GM19023 (cell line): ENCODE measurements around the gene HS6ST1.

Source experiments
- ATAC-seq: cut with Tn5 transposase; IDR thresholded peaks from one replicate; pipeline ENCODE4 v1.9.1; 2021; ENCODE audit warnings: mild to moderate bottlenecking, moderate library complexity; ENCODE audit not compliant: unreplicated experiment

Gene HS6ST1, protein sequence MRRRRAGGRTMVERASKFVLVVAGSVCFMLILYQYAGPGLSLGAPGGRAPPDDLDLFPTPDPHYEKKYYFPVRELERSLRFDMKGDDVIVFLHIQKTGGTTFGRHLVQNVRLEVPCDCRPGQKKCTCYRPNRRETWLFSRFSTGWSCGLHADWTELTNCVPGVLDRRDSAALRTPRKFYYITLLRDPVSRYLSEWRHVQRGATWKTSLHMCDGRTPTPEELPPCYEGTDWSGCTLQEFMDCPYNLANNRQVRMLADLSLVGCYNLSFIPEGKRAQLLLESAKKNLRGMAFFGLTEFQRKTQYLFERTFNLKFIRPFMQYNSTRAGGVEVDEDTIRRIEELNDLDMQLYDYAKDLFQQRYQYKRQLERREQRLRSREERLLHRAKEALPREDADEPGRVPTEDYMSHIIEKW

DNA sequence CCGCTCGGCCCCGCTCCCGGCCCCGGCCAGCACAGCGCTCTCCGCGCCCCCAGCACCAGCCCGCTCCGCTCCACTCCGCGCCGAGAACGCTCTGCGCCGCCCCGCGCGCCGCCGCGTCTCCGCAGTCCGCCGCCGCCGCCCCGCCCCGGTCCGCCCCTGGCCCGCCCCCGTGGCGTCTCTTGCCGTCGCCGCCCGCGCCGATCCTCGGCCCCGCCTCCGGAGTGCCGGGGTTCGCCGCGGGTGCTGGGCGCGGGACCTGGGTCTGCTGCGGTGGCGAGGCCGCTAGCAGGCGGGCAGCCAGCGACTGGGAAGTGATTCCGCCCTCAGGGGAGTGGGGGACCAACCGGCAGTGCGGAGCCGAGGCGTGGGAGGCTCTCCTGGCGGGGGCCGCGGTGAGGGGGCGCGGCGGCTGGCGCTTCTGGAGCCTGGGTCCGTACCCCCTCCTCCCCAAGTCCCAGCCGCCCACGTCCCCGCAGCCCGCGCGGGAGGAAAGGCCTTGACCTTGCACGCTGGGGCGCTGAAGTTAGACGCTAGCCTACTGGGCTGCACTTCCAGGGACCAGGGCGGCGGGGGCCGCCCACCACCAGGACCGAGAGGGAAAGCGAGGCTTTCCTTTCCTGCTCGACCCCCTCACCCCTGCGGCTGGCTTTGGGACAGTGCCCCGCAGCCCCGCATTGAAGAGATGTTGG lies at the start of gene HS6ST1:
Gene HS6ST1, minus strand, starts transcription at position 93 of the 689 bp plus-strand sequence. CDS start 305 bp downstream, outside the sequence.
- ATAC-seq: peak; percentile 73

DNA sequence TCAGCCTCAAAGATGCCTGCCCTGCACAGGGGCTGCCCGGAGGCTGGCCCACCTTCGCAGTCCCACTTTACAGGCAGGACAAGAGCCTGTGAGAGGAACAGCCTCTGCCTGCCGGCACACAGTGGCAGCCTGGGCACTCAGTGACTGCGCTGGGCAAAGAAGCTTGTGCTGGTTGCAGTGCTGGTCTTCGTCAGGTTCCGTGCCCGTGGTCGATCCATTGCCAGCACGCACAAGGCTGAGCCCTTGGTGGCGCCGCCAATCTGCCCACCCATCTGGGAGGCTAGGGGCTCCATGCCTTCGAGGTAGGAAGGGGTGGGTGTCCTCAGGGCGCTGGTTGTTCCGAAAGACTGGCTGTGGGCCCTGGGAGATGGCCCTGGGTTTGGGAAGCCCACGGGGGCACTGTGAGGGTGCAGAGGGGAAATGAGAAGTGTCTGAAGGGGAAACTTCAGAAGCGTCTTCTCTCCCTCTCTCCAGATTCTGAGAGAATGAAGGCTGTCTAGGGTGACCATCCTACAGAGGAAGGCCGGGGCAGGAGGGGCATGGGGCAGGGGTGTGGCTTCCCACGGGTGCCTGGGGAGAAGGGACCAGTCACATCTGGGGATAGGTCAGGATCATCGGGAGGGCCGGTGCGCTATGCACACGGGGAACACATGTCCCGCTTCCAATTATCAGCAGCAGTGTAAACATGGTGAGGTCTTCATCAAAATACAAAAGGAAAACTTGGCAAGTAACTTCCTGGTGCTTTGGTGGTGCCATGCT lies 49.1 kb upstream of the HS6ST1 start:
- ATAC-seq: no peak

DNA sequence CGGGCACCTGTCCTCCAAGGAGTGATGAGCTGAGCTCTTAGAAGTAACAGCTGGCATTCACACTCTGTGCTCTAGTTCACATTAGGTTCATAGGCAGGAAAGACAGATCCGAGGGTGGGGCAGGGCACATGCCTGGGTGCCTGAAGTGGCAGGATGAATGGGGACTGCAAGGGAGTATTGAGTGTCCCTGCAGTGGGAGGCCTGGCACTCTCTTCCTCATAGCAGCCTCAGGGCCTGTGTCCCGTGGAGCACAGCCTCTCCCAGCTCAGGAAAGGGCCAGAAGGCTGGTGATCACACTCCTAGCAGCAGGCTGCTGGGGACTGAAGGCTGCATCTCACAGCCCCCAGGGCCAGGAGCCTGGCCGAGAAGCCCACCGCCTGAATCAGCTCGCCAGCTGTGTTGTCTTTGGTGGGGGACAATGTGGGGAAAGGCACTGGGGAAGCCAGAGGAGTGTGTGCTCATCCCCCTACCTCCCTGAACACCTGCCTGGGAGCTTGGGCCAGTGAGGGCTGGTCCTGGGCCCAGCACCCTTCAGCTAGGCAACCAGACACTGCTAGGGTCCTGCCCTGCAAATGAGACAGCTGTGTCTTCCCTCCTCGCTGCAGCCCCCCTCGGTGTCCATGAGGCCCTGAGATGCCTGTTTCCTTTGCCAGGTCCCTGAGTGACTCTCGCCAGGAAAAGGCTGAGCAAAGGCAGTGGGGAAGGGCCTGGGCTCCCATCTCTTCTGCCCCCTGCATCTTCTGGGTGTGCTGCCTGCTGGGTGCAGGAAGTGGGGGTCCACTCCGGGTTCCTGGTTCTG lies 48.2 kb upstream of the HS6ST1 start:
- no peak for ATAC-seq

DNA sequence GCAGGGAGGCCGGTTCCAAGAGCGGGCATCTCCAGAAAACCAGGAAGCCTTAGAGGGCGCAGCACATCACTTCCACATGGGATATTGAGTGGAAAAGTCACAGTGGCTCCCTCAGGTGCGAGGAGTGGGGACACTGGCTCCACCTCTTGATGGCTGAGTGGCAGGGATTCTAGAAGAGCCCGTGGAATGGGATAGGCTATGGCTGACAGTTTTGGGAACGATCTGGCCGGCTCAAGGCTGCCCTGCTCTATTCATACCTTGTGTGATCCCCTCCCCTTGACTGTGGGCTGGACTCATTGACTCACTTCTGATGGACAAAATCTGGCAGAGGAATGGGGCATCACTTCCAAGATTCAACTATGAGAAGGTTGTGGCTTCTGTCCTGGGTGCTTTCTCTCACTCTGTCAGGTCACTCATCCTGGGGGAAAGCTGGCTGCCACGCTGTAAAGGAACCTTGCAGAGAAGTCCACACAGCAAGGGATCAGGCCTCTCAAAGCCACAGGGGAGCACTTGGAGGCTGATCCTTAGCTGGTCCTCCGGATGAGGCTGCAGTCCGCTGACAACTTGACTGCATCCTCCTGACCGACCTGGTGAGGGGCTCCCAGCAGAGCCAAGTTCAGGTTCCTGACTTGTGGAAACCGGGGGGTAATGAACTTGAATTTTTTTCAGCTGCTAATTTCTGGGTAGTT lies 46.7 kb upstream of the HS6ST1 start:
- no peak for ATAC-seq

DNA sequence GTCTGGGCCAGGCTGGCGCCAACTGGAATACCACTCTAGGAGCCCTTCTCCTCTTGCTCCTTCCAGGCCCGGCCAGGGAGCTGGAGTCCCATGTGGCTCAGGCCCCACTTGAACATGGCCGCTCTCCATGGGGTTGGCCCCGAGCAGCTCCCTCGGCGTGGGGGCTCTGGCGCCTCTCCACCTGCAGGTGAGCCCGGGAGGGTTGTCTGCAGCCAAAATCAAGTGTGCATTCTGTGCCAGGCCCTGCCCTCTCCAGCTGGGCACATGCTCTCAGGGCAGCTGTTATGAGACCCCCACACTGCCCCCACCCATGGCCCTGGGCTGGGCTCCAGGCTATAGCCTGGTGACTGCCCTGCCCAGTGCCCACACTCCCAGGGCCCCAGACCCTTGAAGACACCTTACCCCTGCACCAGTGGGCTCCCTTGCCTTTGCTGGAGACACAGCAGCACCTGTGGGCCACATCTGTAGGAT lies 45.8 kb upstream of the HS6ST1 start:
- no peak for ATAC-seq

DNA sequence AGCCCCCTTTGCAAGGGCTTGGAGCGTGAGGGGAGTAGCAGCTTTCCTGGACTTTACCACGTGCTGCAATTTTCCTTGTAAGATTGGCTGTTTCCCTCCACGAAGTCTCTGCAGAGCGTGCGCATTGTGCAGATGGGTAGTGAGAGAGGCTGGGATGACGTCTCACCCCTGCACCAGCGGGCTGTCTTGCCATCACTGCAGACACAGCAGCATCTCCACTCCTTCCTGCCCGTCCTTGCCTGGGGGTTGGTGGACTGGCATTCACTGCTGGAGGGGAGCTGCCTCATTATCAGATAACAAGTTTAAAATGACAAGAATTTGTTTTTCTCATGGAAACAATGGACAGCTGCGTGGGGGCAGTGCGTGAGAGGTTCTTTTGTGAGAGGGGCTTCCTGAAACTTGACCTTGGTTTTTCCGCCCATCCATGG lies 45.3 kb upstream of the HS6ST1 start:
- ATAC-seq: no peak

DNA sequence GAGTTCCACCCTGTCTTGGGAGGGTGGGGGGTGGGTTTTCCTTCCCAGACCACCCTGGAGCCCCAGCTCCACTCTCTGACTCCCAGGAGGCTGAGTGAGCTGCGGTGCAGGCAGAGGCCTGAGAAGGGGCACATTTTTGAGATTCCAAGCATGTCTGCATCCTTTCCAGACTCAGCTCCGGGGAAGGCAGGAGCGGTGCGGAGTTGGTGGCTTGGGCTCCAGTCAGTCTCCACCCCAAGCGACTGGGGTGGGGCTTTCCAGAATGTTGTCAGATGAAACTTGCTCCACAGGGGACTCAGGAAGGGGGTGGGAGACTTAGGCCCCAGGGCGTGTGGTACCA lies 44.2 kb upstream of the HS6ST1 start:
- no peak for ATAC-seq

DNA sequence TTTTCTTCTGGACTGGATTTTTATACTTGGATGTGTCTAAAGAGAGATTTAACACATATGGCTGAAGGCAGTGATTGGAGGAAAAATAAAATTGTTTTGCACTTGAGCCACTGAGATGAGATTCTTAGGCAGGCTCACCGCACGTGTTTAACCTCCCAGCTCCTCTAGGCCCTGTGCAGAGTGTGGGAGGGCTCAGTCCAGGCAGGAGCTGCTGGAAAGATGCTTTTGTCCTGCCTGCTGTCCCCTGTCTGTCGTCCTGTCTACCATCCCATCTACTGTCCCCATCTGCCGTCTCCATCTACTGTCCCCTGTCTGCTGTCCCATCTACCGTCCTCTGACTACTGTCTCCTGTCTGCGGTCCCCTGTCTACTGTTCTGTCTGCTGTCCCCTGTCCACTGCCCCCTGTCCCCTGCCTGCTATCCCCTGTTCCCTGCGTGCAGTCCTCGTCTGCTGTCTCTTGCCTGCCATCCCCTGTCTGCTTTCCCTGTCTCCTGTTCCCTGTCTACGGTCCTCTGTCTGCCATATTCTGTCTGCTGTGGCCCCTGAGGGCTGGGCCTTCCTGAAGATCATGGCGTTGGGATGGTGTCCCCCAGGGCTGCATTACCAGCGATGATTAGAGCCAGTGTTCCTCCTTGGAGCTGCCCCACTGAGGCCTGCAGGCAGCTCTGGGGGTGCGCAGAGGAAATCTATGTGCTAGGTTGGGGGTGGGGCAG lies 43.7 kb upstream of the HS6ST1 start:
- ATAC-seq: no peak

DNA sequence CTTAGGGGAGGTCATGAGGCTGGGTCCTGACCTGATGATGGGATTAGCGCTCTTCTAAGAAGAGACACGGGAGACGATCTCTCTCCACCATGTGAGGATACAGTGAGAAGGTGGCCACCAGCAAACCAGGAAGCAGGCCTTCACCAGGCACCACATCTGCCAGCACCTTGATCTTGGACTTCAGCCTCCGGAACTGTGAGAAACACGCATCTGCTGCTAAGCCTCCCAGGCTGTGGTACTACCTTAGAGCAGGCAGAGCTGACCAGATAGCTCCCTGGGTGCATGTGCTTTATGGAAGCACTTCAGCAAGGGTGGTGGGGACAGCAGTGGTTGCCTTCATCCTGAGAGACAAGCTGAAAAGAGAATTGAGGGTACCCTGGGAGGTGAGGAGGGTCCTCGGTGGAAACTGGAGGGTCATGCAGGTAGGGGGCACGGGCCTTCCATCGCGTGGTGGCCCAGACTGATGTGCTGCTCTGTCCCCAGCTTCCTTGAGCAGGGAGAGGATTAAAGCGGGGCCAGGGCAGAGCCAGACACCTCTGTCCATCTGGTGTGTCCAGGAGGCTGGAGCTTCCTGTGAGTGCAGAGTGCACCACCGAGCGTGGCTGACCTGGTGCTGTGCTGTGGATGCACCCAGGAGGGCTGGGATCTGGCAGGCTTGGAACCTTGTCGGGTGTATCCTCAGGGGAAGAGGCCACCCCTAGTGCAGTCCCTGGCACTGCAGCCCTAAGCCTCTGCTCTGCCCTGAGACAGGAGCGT lies 42.9 kb upstream of the HS6ST1 start:
- no peak for ATAC-seq

DNA sequence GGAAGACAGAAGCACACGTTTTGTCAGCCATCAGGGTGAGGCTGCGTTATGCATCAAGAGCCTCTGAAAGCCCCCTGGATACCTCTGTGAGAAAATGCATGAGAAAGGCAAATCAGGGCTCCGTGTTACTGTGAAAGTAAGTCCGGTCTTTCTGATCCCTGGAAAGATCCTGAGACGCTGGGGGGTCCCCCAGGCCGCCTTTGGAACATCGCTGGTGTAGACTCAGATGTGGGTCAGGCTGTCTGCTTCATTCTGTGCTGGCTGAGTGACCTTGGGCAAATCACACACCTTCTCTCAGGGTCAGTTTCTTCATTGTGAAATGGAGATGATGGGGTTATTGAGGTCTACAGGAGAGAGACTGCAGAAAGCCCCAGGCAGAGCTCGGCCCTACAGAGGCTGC lies 42.0 kb upstream of the HS6ST1 start:
- no peak for ATAC-seq

DNA sequence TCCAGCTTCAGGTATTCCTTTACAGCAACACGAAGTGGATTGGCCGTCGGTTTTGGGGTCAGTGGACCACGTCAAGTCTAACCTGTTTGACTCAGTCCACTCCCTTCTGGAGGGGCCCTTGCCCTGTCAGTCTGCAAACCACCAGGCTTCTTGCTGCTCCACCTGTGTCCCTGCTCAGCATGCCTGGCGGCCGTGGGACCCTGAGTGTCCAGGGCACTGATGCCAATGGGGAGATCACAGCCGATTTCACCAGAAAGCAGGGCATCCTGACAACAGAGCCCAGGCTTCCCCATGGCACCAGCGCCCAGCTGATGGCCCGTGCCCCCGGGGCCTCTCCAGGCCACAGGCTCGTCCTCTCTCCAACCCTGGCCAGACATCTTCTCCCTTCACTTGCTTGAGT lies 41.2 kb upstream of the HS6ST1 start:
- no peak for ATAC-seq

DNA sequence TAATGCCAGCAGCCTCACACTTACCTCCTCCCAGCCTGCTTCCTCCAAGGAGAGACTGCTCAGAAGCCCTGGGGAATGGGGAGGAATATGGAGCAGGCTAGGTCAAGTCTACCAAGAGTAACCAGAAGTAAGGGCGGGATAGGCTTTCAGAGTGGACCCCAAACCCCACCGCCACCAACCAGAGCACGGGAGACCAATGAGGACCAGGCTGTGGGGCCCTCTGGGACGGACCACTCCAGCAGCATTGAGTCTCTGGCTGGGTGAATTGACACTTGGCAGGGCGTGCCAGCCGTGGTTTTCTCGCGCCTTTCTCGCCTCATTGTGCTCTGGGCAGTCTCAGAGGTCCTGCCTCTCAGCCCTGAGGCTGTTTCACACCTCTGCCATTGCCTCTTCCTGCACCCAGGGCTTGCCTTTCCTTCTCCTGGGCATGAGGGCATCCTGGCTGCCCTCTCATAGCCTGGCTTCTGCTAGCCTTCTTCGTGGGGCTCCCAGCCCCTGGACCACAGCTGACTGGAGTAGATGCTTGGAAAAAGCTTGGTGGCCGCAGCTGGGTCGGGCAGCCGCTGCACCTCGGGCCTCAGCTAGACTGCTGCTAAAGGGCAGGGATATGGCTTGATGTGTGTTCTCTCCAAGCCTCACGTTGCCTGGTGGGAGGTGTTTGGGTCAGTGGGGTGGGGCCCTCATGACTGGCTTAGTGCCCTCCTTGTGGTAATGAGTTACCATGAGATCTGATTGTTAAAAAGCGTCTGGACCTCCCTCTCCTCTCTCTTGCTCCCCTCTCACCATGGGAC lies 40.5 kb upstream of the HS6ST1 start:
- no peak for ATAC-seq

DNA sequence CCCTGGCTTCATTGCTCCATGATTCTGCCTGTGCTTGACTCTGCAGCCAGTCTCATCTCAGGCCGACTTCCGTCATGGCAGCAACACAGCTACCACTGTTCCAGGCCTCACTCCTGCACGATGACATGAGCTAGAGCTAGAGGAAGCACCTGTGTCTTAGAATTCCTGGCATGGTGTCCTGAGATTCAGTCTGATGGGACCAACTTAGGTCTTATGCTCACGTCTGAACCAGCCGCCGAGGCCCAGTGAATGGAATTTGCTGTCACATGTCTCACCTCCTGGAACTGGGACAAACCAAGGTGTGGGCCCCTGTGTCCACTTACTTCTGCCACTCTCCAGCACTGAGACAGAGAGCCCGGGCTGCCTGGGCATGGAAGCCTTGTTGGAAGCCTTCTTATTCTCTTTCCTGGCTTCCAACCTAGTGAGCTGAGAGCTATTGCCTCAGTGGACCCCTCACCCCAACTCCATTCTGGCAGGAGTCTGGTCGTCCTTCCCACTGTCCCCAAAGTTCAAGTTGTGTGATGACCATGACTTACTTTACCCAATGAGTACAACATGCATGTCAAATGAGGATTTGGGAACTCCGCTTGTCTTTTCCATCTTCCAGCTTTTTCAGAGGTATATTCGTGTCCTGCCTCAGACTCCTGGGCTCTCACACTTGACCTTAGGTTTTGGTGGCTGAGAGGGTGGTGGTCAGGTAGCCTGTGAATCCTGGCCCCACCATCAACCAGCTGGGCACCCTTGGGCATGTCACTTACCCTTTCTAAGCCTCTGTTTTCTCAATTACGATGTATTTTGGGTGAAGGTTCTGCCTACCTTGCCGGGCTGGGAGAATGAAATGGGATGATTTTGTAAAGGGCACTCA lies 39.1 kb upstream of the HS6ST1 start:
- ATAC-seq: no peak

DNA sequence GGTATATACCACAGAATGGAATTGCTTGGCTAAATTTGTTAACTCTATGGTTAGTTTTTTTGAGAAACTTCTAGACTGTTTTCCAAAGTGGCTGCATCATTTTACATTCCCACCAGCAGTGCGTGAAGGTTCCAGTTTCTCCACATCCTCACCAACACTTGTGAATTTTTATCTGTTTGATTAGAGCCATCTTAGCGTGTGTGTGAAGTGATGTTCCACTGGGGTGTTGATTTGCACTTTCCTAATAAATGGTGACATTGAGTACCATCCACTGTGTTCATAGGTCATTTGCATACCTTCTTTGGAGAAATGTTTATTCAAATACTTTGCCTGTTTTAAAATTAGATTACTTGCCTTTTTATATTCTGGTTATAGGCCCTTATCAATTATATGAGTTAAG lies 37.5 kb upstream of the HS6ST1 start:
- no peak for ATAC-seq

DNA sequence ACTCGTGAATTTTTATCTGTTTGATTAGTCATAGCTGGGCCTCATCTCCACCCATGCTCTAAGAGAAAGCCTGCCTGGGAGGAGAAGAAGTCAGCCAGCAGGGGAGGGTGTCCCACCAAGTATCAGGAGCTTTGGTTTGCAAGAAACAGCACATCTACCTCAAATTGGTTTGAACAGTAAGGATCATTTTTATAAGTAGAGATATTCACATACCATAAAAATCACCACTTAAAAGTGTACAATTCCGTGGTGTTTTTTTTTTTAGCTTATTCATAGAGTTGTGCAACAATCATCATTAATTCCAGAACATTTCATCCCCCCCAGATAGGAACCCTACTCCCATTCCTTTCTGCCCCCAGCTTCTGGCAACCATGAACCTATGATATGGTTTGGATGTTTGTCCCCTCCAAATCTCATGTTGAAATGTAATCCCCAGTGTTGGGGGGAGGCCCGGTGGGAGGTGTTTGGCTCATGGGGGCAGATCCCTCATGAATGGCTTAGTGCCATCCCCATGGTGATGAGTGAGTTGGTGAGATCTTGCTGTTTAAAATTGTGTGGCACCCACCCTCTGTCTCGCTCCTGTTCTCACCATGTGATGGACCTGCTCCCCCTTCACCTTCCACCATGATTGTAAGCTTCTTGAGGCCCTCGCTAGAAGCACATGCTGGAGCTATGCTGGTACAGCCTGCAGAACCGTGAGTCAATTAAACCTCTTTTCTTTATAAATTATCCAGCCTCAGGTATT lies 36.2 kb upstream of the HS6ST1 start:
- ATAC-seq: no peak

DNA sequence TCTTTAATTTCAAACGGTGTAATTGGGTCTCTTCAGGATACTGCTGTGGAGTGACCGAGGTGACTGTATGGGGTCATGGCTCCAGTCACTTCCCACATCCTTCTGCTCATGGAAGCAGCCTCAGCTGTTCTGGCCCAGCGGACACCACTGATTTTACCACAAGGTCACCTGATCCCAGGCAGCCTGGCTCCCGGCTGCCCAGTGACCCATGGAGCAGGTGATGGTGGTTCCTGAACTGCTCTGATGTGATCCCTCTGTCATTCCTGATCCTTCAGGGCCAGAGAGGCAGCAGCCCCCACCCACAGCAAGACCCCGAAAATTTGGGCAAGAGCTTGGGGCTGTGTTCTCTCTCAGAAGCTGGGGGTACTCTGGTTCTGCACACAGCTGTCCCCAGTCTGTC lies 35.5 kb upstream of the HS6ST1 start:
- ATAC-seq: no peak
